ENCODE data around the gene ZNF763.
"Not testable (repeated sequence)": the region's sequence is repeated elsewhere in the genome, so short reads cannot be mapped to it uniquely, and the experiment has no call there.

ZNF763 gene

GRCh38 chr19:11964858-11965645 lies at the start of gene ZNF763:
Gene ZNF763, plus strand, starts transcription at chr19:11965040. Its CDS starts 169 bp downstream, at chr19:11965209.
- peak; percentile 75 for DNase-seq (ENCODE audit: low read depth, low spot score)

GRCh38 chr19:11921852-11922495 lies 42.9 kb upstream of the ZNF763 start:
- DNase-seq (ENCODE audit: low read depth, low spot score): no peak

GRCh38 chr19:11924886-11925650 lies 39.8 kb upstream of the ZNF763 start, which contains the start of gene ZNF700:
Gene ZNF700, plus strand, starts transcription at chr19:11925107. Its CDS starts 104 bp downstream, at chr19:11925211.
- peak; percentile 82 for DNase-seq (ENCODE audit: low read depth, low spot score)

- not testable (repeated sequence) for DNase-seq (ENCODE audit: low read depth, low spot score)
Measured at GRCh38 chr19:11925651-11926187, 39.1 kb upstream of the ZNF763 start.

- DNase-seq (ENCODE audit: low read depth, low spot score): no peak
Measured at GRCh38 chr19:11927227-11927626, 37.6 kb upstream of the ZNF763 start.

- no peak for DNase-seq (ENCODE audit: low read depth, low spot score)
Measured at GRCh38 chr19:11931051-11931450, 33.8 kb upstream of the ZNF763 start.

GRCh38 chr19:11931513-11931912 lies 33.3 kb upstream of the ZNF763 start:
- no peak for DNase-seq (ENCODE audit: low read depth, low spot score)

- not testable (repeated sequence) for DNase-seq (ENCODE audit: low read depth, low spot score)
Measured at GRCh38 chr19:11935829-11936228, 29.0 kb upstream of the ZNF763 start.

GRCh38 chr19:11938383-11938782 lies 26.5 kb upstream of the ZNF763 start:
- not testable (repeated sequence) for DNase-seq (ENCODE audit: low read depth, low spot score)

GRCh38 chr19:11941361-11941887 lies 23.4 kb upstream of the ZNF763 start:
- DNase-seq (ENCODE audit: low read depth, low spot score): not testable (repeated sequence)

- DNase-seq (ENCODE audit: low read depth, low spot score): no peak
Measured at GRCh38 chr19:11942008-11942842, 22.6 kb upstream of the ZNF763 start.

- DNase-seq (ENCODE audit: low read depth, low spot score): no peak
Measured at GRCh38 chr19:11942843-11943108, 22.1 kb upstream of the ZNF763 start.

GRCh38 chr19:11944656-11945055 lies 20.2 kb upstream of the ZNF763 start:
- no peak for DNase-seq (ENCODE audit: low read depth, low spot score)

GRCh38 chr19:11948646-11949045 lies 16.2 kb upstream of the ZNF763 start:
- DNase-seq (ENCODE audit: low read depth, low spot score): no peak

GRCh38 chr19:11949201-11949600 lies 15.6 kb upstream of the ZNF763 start:
- DNase-seq (ENCODE audit: low read depth, low spot score): no peak

- not testable (repeated sequence) for DNase-seq (ENCODE audit: low read depth, low spot score)
Measured at GRCh38 chr19:11949614-11950080, 15.2 kb upstream of the ZNF763 start.

GRCh38 chr19:11950312-11950711 lies 14.5 kb upstream of the ZNF763 start:
- no peak for DNase-seq (ENCODE audit: low read depth, low spot score)

- peak; percentile 50 for DNase-seq (ENCODE audit: low read depth, low spot score)
Measured at GRCh38 chr19:11963566-11964355, 1.1 kb upstream of the ZNF763 start.

- no peak for DNase-seq (ENCODE audit: low read depth, low spot score)
Measured at GRCh38 chr19:11964496-11964857, 363 bp upstream of the ZNF763 start.

GRCh38 chr19:11970174-11970573 lies 5.3 kb downstream of the ZNF763 start:
- DNase-seq (ENCODE audit: low read depth, low spot score): no peak
